WTC11 (cell line): ENCODE results near the gene GRPEL1. TPM values are rescaled to one million over a fixed set of nuclear protein-coding genes. Genes with fewer than 3 reads are reported as not detected.

Experiments
- ATAC-seq: fragments of 200-7000 bp; cut with Tn5 transposase; 2 replicates; pipeline ENCODE4 v1.10.0; 2021; ENCODE audit warnings: mild to moderate bottlenecking, moderate library complexity
- CTCF ChIA-PET: fragments of 300-600 bp; sonication (Branson Sonifier 250); formaldehyde crosslinking; loops from one replicate; lab custom pipeline; 2021; ENCODE audit warnings: antibody characterized with exemption; lab: Charles Lee
- POLR2A ChIA-PET: fragments of 350-600 bp; sonication (Branson Sonifier 250); formaldehyde crosslinking; loops from one replicate; lab custom pipeline; 2021; ENCODE audit warnings: antibody characterized with exemption; lab: Charles Lee
- DNase-seq: peaks from one replicate; pipeline ENCODE4 v3.0.0; 2021; ENCODE audit warnings: low spot score
- H3K27ac Mint-ChIP-seq: 2 replicates; pipeline ENCODE4 v1.8.0; 2021; ENCODE audit warnings: mixed read lengths
- H3K27me3 Mint-ChIP-seq: 2 replicates; pipeline ENCODE4 v1.8.0; 2021; ENCODE audit warnings: low read depth, mild to moderate bottlenecking, moderate library complexity, mixed read lengths
- H3K36me3 Mint-ChIP-seq: 2 replicates; pipeline ENCODE4 v1.8.0; 2021; ENCODE audit warnings: mixed read lengths
- H3K4me1 Mint-ChIP-seq: 2 replicates; pipeline ENCODE4 v1.8.0; 2022; ENCODE audit warnings: mixed read lengths
- H3K4me3 Mint-ChIP-seq: 2 replicates; pipeline ENCODE4 v1.8.0; 2021; ENCODE audit warnings: mild to moderate bottlenecking, moderate library complexity, mixed read lengths
- H3K9me3 Mint-ChIP-seq: 2 replicates; pipeline ENCODE4 v1.8.0; 2021; ENCODE audit warnings: mixed read lengths
- ARID4B ChIP-seq: sonication (generic); formaldehyde crosslinking; IDR thresholded peaks from 2 replicates; pipeline ENCODE4 v1.8.0; 2023; ENCODE audit warnings: missing genetic modification reagents, mild to moderate bottlenecking, borderline replicate concordance
- ATF3 ChIP-seq: sonication (generic); formaldehyde crosslinking; conservative IDR thresholded peaks from 2 replicates; pipeline ENCODE4 v1.8.1; 2022; ENCODE audit warnings: mild to moderate bottlenecking, missing genetic modification reagents
- CREM ChIP-seq: sonication (generic); formaldehyde crosslinking; IDR thresholded peaks from 2 replicates; pipeline ENCODE4 v1.8.1; 2022; ENCODE audit warnings: mild to moderate bottlenecking, missing genetic modification reagents, moderate library complexity
- E2F5 ChIP-seq: sonication (generic); formaldehyde crosslinking; IDR thresholded peaks from 2 replicates; pipeline ENCODE4 v1.8.1; 2022; ENCODE audit warnings: mild to moderate bottlenecking, moderate library complexity, missing genetic modification reagents
- ETV6 ChIP-seq: sonication (generic); formaldehyde crosslinking; IDR thresholded peaks from 2 replicates; pipeline ENCODE4 v1.8.1; 2022; ENCODE audit warnings: mild to moderate bottlenecking, missing genetic modification reagents
- FOXP1 ChIP-seq: sonication (generic); formaldehyde crosslinking; IDR thresholded peaks from 2 replicates; pipeline ENCODE4 v1.8.0; 2022; ENCODE audit warnings: missing genetic modification reagents, mild to moderate bottlenecking, moderate library complexity, borderline replicate concordance
- GRHL2 ChIP-seq: fragments of 250-450 bp; sonication (Bioruptor Pico); IDR thresholded peaks from 2 replicates; pipeline ENCODE4 v1.8.0; 2022; ENCODE audit warnings: mild to moderate bottlenecking, moderate library complexity; ENCODE audit not compliant: insufficient replicate concordance, severe bottlenecking
- HMGA2 ChIP-seq: fragments of 250-450 bp; sonication (Bioruptor Pico); IDR thresholded peaks from 2 replicates; pipeline ENCODE4 v1.4.0; 2021; ENCODE audit warnings: mild to moderate bottlenecking, moderate library complexity
- NFYB ChIP-seq: sonication (generic); formaldehyde crosslinking; conservative IDR thresholded peaks from 2 replicates; pipeline ENCODE4 v1.8.0; 2022; ENCODE audit warnings: low read depth, missing genetic modification reagents
- PRDM15 ChIP-seq: sonication (generic); formaldehyde crosslinking; IDR thresholded peaks from 2 replicates; pipeline ENCODE4 v1.8.0; 2022; ENCODE audit warnings: missing genetic modification reagents
- SMAD4 ChIP-seq: sonication (generic); formaldehyde crosslinking; IDR thresholded peaks from 2 replicates; pipeline ENCODE4 v1.8.0; 2022; ENCODE audit warnings: mild to moderate bottlenecking, missing genetic modification reagents
- SP1 ChIP-seq: sonication (generic); formaldehyde crosslinking; conservative IDR thresholded peaks from 2 replicates; pipeline ENCODE4 v1.8.1; 2022; ENCODE audit warnings: missing genetic modification reagents
- TEAD1 ChIP-seq: sonication (generic); formaldehyde crosslinking; IDR thresholded peaks from 2 replicates; pipeline ENCODE4 v1.8.0; 2022; ENCODE audit warnings: mild to moderate bottlenecking, missing genetic modification reagents
- USF2 ChIP-seq: sonication (generic); formaldehyde crosslinking; IDR thresholded peaks from 2 replicates; pipeline ENCODE4 v1.8.1; 2023; ENCODE audit warnings: mild to moderate bottlenecking, missing genetic modification reagents, moderate library complexity
- ZNF121 ChIP-seq: sonication (generic); formaldehyde crosslinking; IDR thresholded peaks from 2 replicates; pipeline ENCODE4 v1.8.0; 2023; ENCODE audit warnings: missing genetic modification reagents
- ZNF263 ChIP-seq: sonication (generic); formaldehyde crosslinking; IDR thresholded peaks from 2 replicates; pipeline ENCODE4 v1.8.1; 2022; ENCODE audit warnings: low read depth, mild to moderate bottlenecking, moderate library complexity, missing genetic modification reagents
- ZNF425 ChIP-seq: fragments of 250-450 bp; sonication (Bioruptor Pico); conservative IDR thresholded peaks from 2 replicates; pipeline ENCODE4 v1.9.0; 2021; ENCODE audit warnings: mild to moderate bottlenecking
- total RNA-seq: library from RNA; stranded (reverse); gene quantifications from 3 replicates; pipeline ENCODE4 v1.2.3, GENCODE V29; 2021

GRPEL1 gene
- total RNA-seq, 1 experiment from 2014 or later, result 50.0 TPM

GRCh38 chr4:7042503-7043283 lies 25.2 kb downstream of the GRPEL1 start:
- Mint-ChIP-seq H3K4me3 (peak overlapping the region; percentile 80), H3K36me3 (no peaks in the 10 kb centered on the region), H3K4me1 (peaks cover 41% of the 10 kb centered on the region), H3K9me3 (no peaks in the 10 kb centered on the region), H3K27me3 (peaks cover 30% of the 10 kb centered on the region)
- POLR2A ChIA-PET, result interaction anchor here (0.9 to 1.7 kb wide), 4 partner anchors 14 to 134 kb away, joined by 3 to 16 read pairs (median 4); partner anchors contain the start of gene GRPEL1
- peak; percentile 90 for ATAC-seq
- peak; percentile 97 for DNase-seq
- 0 out of 2 replicates have a peak, but pooled peaks have one; percentile 33 for TF ChIP-seq ETV6
- TF ChIP-seq ARID4B (CRISPR knock-in tag), result peak; percentile 19; the same call in 1 of the 2 replicates
- no peak for TF ChIP-seq SMAD4 (CRISPR knock-in tag)
- TF ChIP-seq CREM (CRISPR knock-in tag), result 0 out of 2 replicates have a peak, but pooled peaks have one; percentile 7
- TF ChIP-seq TEAD1 (CRISPR knock-in tag), result no peak
- TF ChIP-seq NFYB (CRISPR knock-in tag), result peak; percentile 87
- peak; percentile 70; the same call in 1 of the 2 replicates for TF ChIP-seq E2F5
- no peak for TF ChIP-seq FOXP1 (CRISPR knock-in tag)
- TF ChIP-seq ZNF121 (CRISPR knock-in tag), result peak; percentile 83
- no peak for TF ChIP-seq USF2 (CRISPR knock-in tag)
- TF ChIP-seq SP1 (CRISPR knock-in tag), result peak; percentile 80
- TF ChIP-seq, all 79 proteins: peak for 7
- CTCF ChIA-PET, result interaction anchor here (0.6 to 6.9 kb wide), 39 partner anchors 8 to 362 kb away, joined by 3 to 118 read pairs (median 4); partner anchors contain the start of genes GRPEL1 and TBC1D14
- H3K27ac Mint-ChIP-seq, result no peak overlapping the region

- no peak; the same call in 1 of the 2 replicates for ATAC-seq
- CTCF ChIA-PET, result interaction anchor here (1.1 to 6.9 kb wide), 8 partner anchors 12 to 88 kb away, joined by 3 to 118 read pairs (median 25); partner anchors contain the start of gene GRPEL1
- Mint-ChIP-seq H3K9me3 (no peaks in the 10 kb centered on the region), H3K4me1 (peaks cover 34% of the 10 kb centered on the region), H3K36me3 (no peaks in the 10 kb centered on the region), H3K4me3 (peak overlapping the region; percentile 80), H3K27ac (no peak overlapping the region), H3K27me3 (peaks cover 30% of the 10 kb centered on the region)
- DNase-seq, result peak; percentile 53
- POLR2A ChIA-PET, result interaction anchor here (0.6 to 1.2 kb wide), 2 partner anchors 25 to 26 kb away, joined by 3 to 6 read pairs; partner anchors contain the start of gene GRPEL1
- TF ChIP-seq SMAD4 (CRISPR knock-in tag) (no peak), ATF3 (CRISPR knock-in tag) (no peak), ZNF263 (CRISPR knock-in tag) (no peak), ZNF425 (CRISPR knock-in tag) (no peak), PRDM15 (CRISPR knock-in tag) (no peak), HMGA2 (CRISPR knock-in tag) (no peak), GRHL2 (CRISPR knock-in tag) (no peak), CREM (CRISPR knock-in tag) (0 out of 2 replicates have a peak, but pooled peaks have one; percentile 12)
Measured at GRCh38 chr4:7041801-7042502, 25.9 kb downstream of the GRPEL1 start.
